ENCODE measurements around the gene TBCCD1. TPM values are rescaled to one million over a fixed set of nuclear protein-coding genes. Genes with fewer than 3 reads are reported as not detected.

TBCCD1 gene
- total and polyA plus RNA-seq, 2 of the 4 experiments (the other 2 are of a cell fraction), result 7.9 to 19.7 TPM

GRCh38 chr3:186524616-186525015, 42.5 kb downstream of the TBCCD1 start:
- TF ChIP-seq RCOR1 (IDR thresholded peaks at IDR 0.05; ENCODE audit: insufficient replicate concordance, low read length) (no peak), MXI1 (IDR thresholded peaks at IDR 0.05; ENCODE audit: borderline replicate concordance, low read depth, low read length) (no peak), ELK1 (IDR thresholded peaks at IDR 0.05; ENCODE audit: borderline replicate concordance, low read depth, low read length) (no peak), MAZ (IDR thresholded peaks at IDR 0.05; ENCODE audit: borderline replicate concordance, low read depth, low read length) (no peak), SMC3 (IDR thresholded peaks at IDR 0.05; ENCODE audit: low read depth, low read length) (no peak), FOS (IDR thresholded peaks at IDR 0.05; ENCODE audit: low read depth, low read length) (no peak)
- Histone ChIP-seq H2AFZ (replicated peaks; ENCODE audit: low read length, poor library complexity) (no peak overlapping the region), H3K9me1 (ENCODE audit: insufficient read depth, low read length) (no peaks in the 10 kb centered on the region), H3K23ac (ENCODE audit: low read depth, low read length) (no peak overlapping the region), H4K20me1 (ENCODE audit: insufficient read depth, low read length) (no peaks in the 10 kb centered on the region), H3K36me3 (ENCODE audit: control insufficient read depth, insufficient read depth, low read length) (no peaks in the 10 kb centered on the region), H3K4me2 (ENCODE audit: low read depth, low read length) (no peak overlapping the region), H2BK15ac (ENCODE audit: low read depth, low read length) (no peak overlapping the region), H3K9me3 (ENCODE audit: control insufficient read depth, insufficient read depth, low read length) (no peaks in the 10 kb centered on the region), H2BK120ac (ENCODE audit: low read depth, low read length) (no peak overlapping the region), H3K18ac (ENCODE audit: low read depth, low read length) (no peak overlapping the region), H3K4me1 (ENCODE audit: control insufficient read depth, insufficient read depth, low read length) (no peaks in the 10 kb centered on the region), H2AK5ac (ENCODE audit: low read depth, low read length) (no peak overlapping the region), H3K56ac (ENCODE audit: extremely low read depth, insufficient read depth, low read length) (no peak overlapping the region), H4K5ac (ENCODE audit: low read depth, low read length) (no peak overlapping the region), H4K8ac (ENCODE audit: low read depth in 2 of 2, low read length in 2 of 2) (no peak overlapping the region), H3K79me1 (ENCODE audit: low read depth in 1 of 2, low read length in 2 of 2) (no peaks in the 10 kb centered on the region), H2BK20ac (ENCODE audit: low read depth, low read length) (no peak overlapping the region), H2AK9ac (replicated peaks; ENCODE audit: low read depth, low read length, poor library complexity) (no peak overlapping the region), H3K4me3 (ENCODE audit: insufficient read depth, low read depth, low read length) (no peak overlapping the region), H3K9ac (ENCODE audit: low read depth, low read length) (no peak overlapping the region), H2BK5ac (ENCODE audit: low read depth, low read length, poor library complexity, severe bottlenecking) (no peak overlapping the region), H3K27ac (ENCODE audit: insufficient read depth, low read length) (no peak overlapping the region), H3K14ac (replicated peaks; ENCODE audit: low read depth, low read length) (no peak overlapping the region), H3K27me3 (ENCODE audit: control insufficient read depth, insufficient read depth, low read length) (peaks cover 24% of the 10 kb centered on the region), H4K91ac (ENCODE audit: insufficient read depth, low read depth, low read length) (no peak overlapping the region), H3K4ac (ENCODE audit: low read depth, low read length) (no peak overlapping the region)
- intact Hi-C loops (cut with micrococcal nuclease) (no loop called here), dilution Hi-C loops (cut with HindIII; ENCODE audit: low sequenced_read_pairs, unreplicated experiment) (no loop called here), in situ Hi-C loops (cut with MboI; ENCODE audit: low sequenced_read_pairs) (no loop called here)
- no peak for ATAC-seq (ENCODE audit: low read depth)
- no CpG with 5 or more reads among the region's 6 CpGs for WGBS, 2 experiments (ENCODE audit: extremely low coverage in 2 of 2, insufficient read length in 1 of 2)
- no peak for DNase-seq
- ChIA-PET POLR2A (ENCODE audit: unreplicated experiment) (no interaction called here), CTCF (no interaction called here)
- no TSS peak for BruUV-seq (replicated peaks)

Measured in IMR-90 (cell line).